Measurements from ENCODE around the gene COL16A1. TPM values are rescaled to one million over a fixed set of nuclear protein-coding genes. Genes with fewer than 3 reads are reported as not detected.
A peak's percentile ranks its signal among the peaks of the same experiment; 100 is the strongest.

The COL16A1 gene
- total RNA-seq, 2 donors from 2014 or later = 7.4 to 9.9 TPM

- peaks cover 8% of the 10 kb centered on the region for H3K4me1 ChIP-seq (ENCODE audit: control insufficient read depth, insufficient read depth, low read length)
- TF ChIP-seq CTCF (conservative IDR thresholded peaks at IDR 0.05) = no peak
- peak; percentile 59 for DNase-seq
- H3K36me3 ChIP-seq (ENCODE audit: control insufficient read depth, insufficient read depth, low read length) = no peaks in the 10 kb centered on the region
- H3K4me3 ChIP-seq (ENCODE audit: low read length) = no peak overlapping the region
- H3K27ac ChIP-seq (ENCODE audit: low read depth, low read length) = no peak overlapping the region
- no peak overlapping the region for H3K9ac ChIP-seq (ENCODE audit: extremely low read depth, low read length, poor library complexity, severe bottlenecking)
- peaks cover 24% of the 10 kb centered on the region for H3K27me3 Mint-ChIP-seq (ENCODE audit: insufficient read depth)
- H3K9me3 Mint-ChIP-seq = no peaks in the 10 kb centered on the region
- H3K4me3 Mint-ChIP-seq = no peak overlapping the region
- no peaks in the 10 kb centered on the region for H3K9me3 ChIP-seq (ENCODE audit: control insufficient read depth, low read length)
- WGBS, 2 experiments (ENCODE audit: insufficient coverage in 1 of 2, insufficient read length in 1 of 2) = 56 to 62% methylated on average over 1 of the region's 1 CpG
- no peaks in the 10 kb centered on the region for H3K27me3 ChIP-seq (ENCODE audit: control insufficient read depth, insufficient read depth, low read length, poor library complexity, severe bottlenecking)
- no peaks in the 10 kb centered on the region for H3K36me3 Mint-ChIP-seq (ENCODE audit: low read depth)
- H3K4me1 Mint-ChIP-seq = peaks cover 24% of the 10 kb centered on the region
- H3K27ac Mint-ChIP-seq = peak overlapping the region; percentile 66
These were observed 8.8 kb upstream of the COL16A1 start for GRCh38 chr1:31712630-31713029.

GRCh38 chr1:31712068-31712467 lies 8.3 kb upstream of the COL16A1 start:
- peak overlapping the region; percentile 24 for H3K27ac Mint-ChIP-seq
- H3K4me3 Mint-ChIP-seq = no peak overlapping the region
- 67 to 80% methylated on average over 1 to 4 of the region's 4 CpGs for WGBS, 2 experiments (ENCODE audit: insufficient coverage in 1 of 2, insufficient read length in 1 of 2)
- no peaks in the 10 kb centered on the region for H3K36me3 ChIP-seq (ENCODE audit: control insufficient read depth, insufficient read depth, low read length)
- no peak overlapping the region for H3K4me3 ChIP-seq (ENCODE audit: low read length)
- no peak for DNase-seq
- H3K4me1 ChIP-seq (ENCODE audit: control insufficient read depth, insufficient read depth, low read length) = peaks cover 8% of the 10 kb centered on the region
- no peaks in the 10 kb centered on the region for H3K9me3 ChIP-seq (ENCODE audit: control insufficient read depth, low read length)
- no peak for TF ChIP-seq CTCF (conservative IDR thresholded peaks at IDR 0.05)
- H3K27me3 ChIP-seq (ENCODE audit: control insufficient read depth, insufficient read depth, low read length, poor library complexity, severe bottlenecking) = no peaks in the 10 kb centered on the region
- H3K27ac ChIP-seq (ENCODE audit: low read depth, low read length) = no peak overlapping the region
- no peaks in the 10 kb centered on the region for H3K9me3 Mint-ChIP-seq
- no peak overlapping the region for H3K9ac ChIP-seq (ENCODE audit: extremely low read depth, low read length, poor library complexity, severe bottlenecking)
- H3K36me3 Mint-ChIP-seq (ENCODE audit: low read depth) = no peaks in the 10 kb centered on the region
- peaks cover 19% of the 10 kb centered on the region for H3K27me3 Mint-ChIP-seq (ENCODE audit: insufficient read depth)
- H3K4me1 Mint-ChIP-seq = peaks cover 24% of the 10 kb centered on the region

GRCh38 chr1:31708324-31708723 lies 4.5 kb upstream of the COL16A1 start:
- Mint-ChIP-seq H3K9me3 (no peaks in the 10 kb centered on the region), H3K27me3 (ENCODE audit: insufficient read depth) (peaks cover 20% of the 10 kb centered on the region), H3K4me1 (peaks cover 33% of the 10 kb centered on the region), H3K36me3 (ENCODE audit: low read depth) (no peaks in the 10 kb centered on the region), H3K4me3 (no peak overlapping the region), H3K27ac (no peak overlapping the region)
- no peak for DNase-seq
- no peaks in the 10 kb centered on the region for H3K36me3 ChIP-seq (ENCODE audit: control insufficient read depth, insufficient read depth, low read length)
- no peak overlapping the region for H3K27ac ChIP-seq (ENCODE audit: low read depth, low read length)
- no peaks in the 10 kb centered on the region for H3K9me3 ChIP-seq (ENCODE audit: control insufficient read depth, low read length)
- peaks cover 9% of the 10 kb centered on the region for H3K27me3 ChIP-seq (ENCODE audit: control insufficient read depth, insufficient read depth, low read length, poor library complexity, severe bottlenecking)
- no peak for TF ChIP-seq CTCF (conservative IDR thresholded peaks at IDR 0.05)
- WGBS, 2 experiments (ENCODE audit: insufficient coverage in 1 of 2, insufficient read length in 1 of 2) = 70 to 87% methylated on average over 8 to 11 of the region's 11 CpGs
- no peak overlapping the region for H3K4me3 ChIP-seq (ENCODE audit: low read length)
- peaks cover 17% of the 10 kb centered on the region for H3K4me1 ChIP-seq (ENCODE audit: control insufficient read depth, insufficient read depth, low read length)
- no peak overlapping the region for H3K9ac ChIP-seq (ENCODE audit: extremely low read depth, low read length, poor library complexity, severe bottlenecking)

Measured in endodermal cell (in vitro differentiated cells).